ENCODE results near the gene SFTPA1. TPM values are rescaled to one million over a fixed set of nuclear protein-coding genes. Genes with fewer than 3 reads are reported as not detected.

Gene SFTPA1
- total and polyA plus RNA-seq, 9 of the 15 experiments (the other 6 are each of a cell fraction or from before 2014, with no cell fraction given): 0.04 to 3.5 (median 0.08) TPM; not detected in 5

- TF ChIP-seq ZNF449 (CRISPR knock-in tag; IDR thresholded peaks at IDR 0.05) (no peak), ZBTB11 (CRISPR knock-in tag; IDR thresholded peaks at IDR 0.05) (no peak), MBD2 (IDR thresholded peaks at IDR 0.05; ENCODE audit: borderline replicate concordance, low read depth) (no peak), KLF13 (tag; IDR thresholded peaks at IDR 0.05; ENCODE audit: borderline replicate concordance, low read depth) (no peak), STAT5A (IDR thresholded peaks at IDR 0.05; ENCODE audit: borderline replicate concordance, low read length) (no peak), HMBOX1 (IDR thresholded peaks at IDR 0.05) (no peak), SRSF9 (IDR thresholded peaks at IDR 0.05; ENCODE audit: borderline replicate concordance, low read depth, low read length) (no peak), TOE1 (IDR thresholded peaks at IDR 0.05; ENCODE audit: borderline replicate concordance) (no peak), TOE1 (CRISPR knock-in tag; IDR thresholded peaks at IDR 0.05; ENCODE audit: borderline replicate concordance, low read depth) (no peak), ZFX (CRISPR knock-in tag; IDR thresholded peaks at IDR 0.05) (no peak), RBM39 (optimal IDR thresholded peaks at IDR 0.05; ENCODE audit: low read depth, low read length) (no peak), RBBP5 (IDR thresholded peaks at IDR 0.05; ENCODE audit: borderline replicate concordance, insufficient read depth, low read length, poor library complexity, severe bottlenecking) (no peak)
These were observed 16.3 kb downstream of the SFTPA1 start (continued) for GRCh38 chr10:79627075-79627474.

All from K562 (cell line).